Endothelial cell (in vitro differentiated cells): ENCODE data around the gene CHD5. TPM values are rescaled to one million over a fixed set of nuclear protein-coding genes. Genes with fewer than 3 reads are reported as not detected.

Experiments used
- DNase-seq: peaks from one replicate; pipeline ENCODE4 v3.0.0; 2021; ENCODE audit warnings: low spot score
- H3K27ac Mint-ChIP-seq: one replicate; pipeline ENCODE4 v1.8.0; 2021; ENCODE audit warnings: mixed read lengths, inconsistent platforms; ENCODE audit not compliant: unreplicated experiment
- H3K27me3 Mint-ChIP-seq: one replicate; pipeline ENCODE4 v1.8.0; 2021; ENCODE audit warnings: mild to moderate bottlenecking, moderate library complexity, mixed read lengths, inconsistent platforms; ENCODE audit not compliant: unreplicated experiment
- H3K36me3 Mint-ChIP-seq: one replicate; pipeline ENCODE4 v1.8.0; 2021; ENCODE audit warnings: mild to moderate bottlenecking, low read depth, mixed read lengths, inconsistent platforms; ENCODE audit not compliant: unreplicated experiment
- H3K4me1 Mint-ChIP-seq: one replicate; pipeline ENCODE4 v1.8.0; 2021; ENCODE audit warnings: mild to moderate bottlenecking, mixed read lengths, inconsistent platforms; ENCODE audit not compliant: unreplicated experiment
- H3K4me3 Mint-ChIP-seq: one replicate; pipeline ENCODE4 v1.8.0; 2021; ENCODE audit warnings: mild to moderate bottlenecking, mixed read lengths, inconsistent platforms; ENCODE audit not compliant: unreplicated experiment
- H3K9me3 Mint-ChIP-seq: one replicate; pipeline ENCODE4 v1.8.0; 2021; ENCODE audit warnings: mixed read lengths, inconsistent platforms; ENCODE audit not compliant: unreplicated experiment
- total RNA-seq: library from RNA; stranded (reverse); fragmentation: NEBNext Ultra II Directional; extraction: Animal tissue kit (Norgen Biotek cat#: 25700); gene quantifications from one replicate; pipeline ENCODE4 v1.2.1, GENCODE V29; 2021; ENCODE audit not compliant: unreplicated experiment
- TF ChIP-seq, protein P1 (sequence below): fragments of 200-600 bp; sonication (generic); IDR thresholded peaks from one replicate; pipeline ENCODE4 v1.5.0; 2021; ENCODE audit warnings: antibody characterized with exemption; ENCODE audit not compliant: unreplicated experiment

The CHD5 gene
- total RNA-seq, 1 donor from 2014 or later = 0.15 TPM

DNA sequence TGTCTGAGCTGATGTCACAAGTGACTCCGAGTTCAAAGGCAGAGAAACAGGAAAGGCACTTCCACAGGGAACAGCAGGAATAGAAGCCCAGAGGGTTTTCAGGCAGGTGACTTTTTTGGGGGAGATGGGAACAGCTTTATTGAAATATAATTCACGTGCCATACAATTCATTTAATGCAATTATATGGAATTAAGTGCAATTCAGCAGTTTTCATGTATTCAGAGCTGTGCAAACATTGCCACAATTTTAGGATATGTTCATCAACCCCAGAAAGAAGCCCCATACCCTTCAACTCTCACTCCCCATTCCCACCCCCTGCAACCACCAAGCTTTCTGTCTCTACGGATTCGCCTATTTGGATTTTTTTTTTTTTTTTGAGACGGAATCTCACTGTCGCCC is 117.5 kb downstream of the CHD5 start:
- Mint-ChIP-seq H3K4me3 (no peak overlapping the region), H3K9me3 (no peaks in the 10 kb centered on the region), H3K4me1 (no peaks in the 10 kb centered on the region), H3K36me3 (no peaks in the 10 kb centered on the region), H3K27me3 (peaks cover 2% of the 10 kb centered on the region), H3K27ac (no peak overlapping the region)
- TF ChIP-seq, protein P1, sequence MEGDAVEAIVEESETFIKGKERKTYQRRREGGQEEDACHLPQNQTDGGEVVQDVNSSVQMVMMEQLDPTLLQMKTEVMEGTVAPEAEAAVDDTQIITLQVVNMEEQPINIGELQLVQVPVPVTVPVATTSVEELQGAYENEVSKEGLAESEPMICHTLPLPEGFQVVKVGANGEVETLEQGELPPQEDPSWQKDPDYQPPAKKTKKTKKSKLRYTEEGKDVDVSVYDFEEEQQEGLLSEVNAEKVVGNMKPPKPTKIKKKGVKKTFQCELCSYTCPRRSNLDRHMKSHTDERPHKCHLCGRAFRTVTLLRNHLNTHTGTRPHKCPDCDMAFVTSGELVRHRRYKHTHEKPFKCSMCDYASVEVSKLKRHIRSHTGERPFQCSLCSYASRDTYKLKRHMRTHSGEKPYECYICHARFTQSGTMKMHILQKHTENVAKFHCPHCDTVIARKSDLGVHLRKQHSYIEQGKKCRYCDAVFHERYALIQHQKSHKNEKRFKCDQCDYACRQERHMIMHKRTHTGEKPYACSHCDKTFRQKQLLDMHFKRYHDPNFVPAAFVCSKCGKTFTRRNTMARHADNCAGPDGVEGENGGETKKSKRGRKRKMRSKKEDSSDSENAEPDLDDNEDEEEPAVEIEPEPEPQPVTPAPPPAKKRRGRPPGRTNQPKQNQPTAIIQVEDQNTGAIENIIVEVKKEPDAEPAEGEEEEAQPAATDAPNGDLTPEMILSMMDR = no peak
- no peak for DNase-seq

DNA sequence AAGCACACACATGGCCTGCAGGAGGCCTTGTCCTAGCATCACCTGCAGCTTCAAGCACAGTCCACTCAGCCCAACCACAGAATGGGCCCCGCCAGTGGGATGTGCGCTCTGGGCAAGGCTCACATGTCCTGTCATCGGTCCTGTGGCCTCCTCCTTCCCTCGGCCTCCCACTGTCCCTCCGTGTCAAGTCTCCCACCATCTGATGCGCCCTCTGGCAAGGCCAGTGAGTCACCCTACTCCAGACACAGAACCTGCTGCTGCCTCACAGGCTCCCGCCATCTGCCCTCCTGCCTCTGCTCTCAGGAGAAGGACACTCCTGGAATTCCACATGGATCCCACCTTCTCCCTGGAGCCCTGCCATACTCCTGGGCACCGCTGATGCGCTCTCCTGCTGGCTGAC is 120.3 kb downstream of the CHD5 start:
- Mint-ChIP-seq H3K27ac (no peak overlapping the region), H3K9me3 (no peaks in the 10 kb centered on the region), H3K4me3 (no peak overlapping the region), H3K36me3 (no peaks in the 10 kb centered on the region), H3K4me1 (no peaks in the 10 kb centered on the region), H3K27me3 (no peaks in the 10 kb centered on the region)
- no peak for DNase-seq
- TF ChIP-seq, protein P1 = no peak

DNA sequence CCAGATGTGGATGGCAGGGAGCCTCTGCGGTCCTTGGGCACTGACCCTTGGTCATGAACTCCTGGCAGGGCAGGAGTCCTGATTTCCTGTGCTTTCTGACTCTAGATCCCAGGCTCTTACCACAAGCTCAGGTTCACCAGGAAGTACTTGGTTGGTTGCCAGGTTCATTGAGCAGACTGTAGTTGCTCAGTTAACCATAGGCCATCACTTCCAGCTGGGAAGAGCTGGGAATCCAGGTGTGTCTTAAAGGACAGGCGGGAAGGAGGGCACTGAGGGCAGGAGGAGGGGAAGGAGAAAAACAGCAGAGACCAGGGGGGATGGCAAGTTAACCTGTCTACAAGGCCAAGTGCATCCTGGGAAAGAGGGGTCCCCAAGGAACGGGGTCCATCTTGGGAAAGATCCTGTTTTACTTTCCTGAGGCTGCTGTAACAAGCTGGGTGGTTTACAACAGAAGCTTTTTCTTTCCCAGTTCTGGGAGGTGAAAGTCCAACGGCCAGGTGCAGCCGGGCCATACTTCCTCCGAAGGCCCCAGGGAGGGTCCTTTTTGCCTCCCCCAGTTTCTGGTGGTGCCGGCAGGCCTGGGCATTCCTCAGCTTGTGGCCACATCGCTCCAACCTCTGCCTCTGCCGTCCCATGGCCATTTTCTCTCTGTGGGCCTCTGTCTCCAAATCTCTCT is 122.8 kb downstream of the CHD5 start:
- DNase-seq = no peak
- H3K4me1 Mint-ChIP-seq = peaks cover 2% of the 10 kb centered on the region
- no peak overlapping the region for H3K4me3 Mint-ChIP-seq
- TF ChIP-seq, protein P1 = no peak
- no peaks in the 10 kb centered on the region for H3K9me3 Mint-ChIP-seq
- H3K27ac Mint-ChIP-seq = no peak overlapping the region
- H3K27me3 Mint-ChIP-seq = no peaks in the 10 kb centered on the region
- no peaks in the 10 kb centered on the region for H3K36me3 Mint-ChIP-seq

DNA sequence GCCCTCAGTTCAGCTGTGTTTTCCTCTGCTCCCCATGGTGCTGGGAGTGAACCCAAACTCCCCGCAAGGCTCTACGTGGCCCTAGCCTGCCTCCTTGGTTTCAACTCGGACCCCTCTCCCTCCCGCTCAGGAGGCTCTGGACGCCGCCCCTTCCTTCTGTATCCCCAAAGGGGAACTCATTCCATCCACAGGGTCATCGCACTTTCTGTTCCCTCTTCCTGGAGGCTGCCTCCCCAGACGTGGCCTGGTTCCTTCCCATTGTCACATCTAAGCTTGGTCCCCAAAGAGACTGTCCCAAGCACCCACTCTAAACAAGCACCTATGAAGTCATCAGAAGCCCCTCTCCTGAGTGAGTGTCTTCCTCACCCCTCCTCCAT is 123.6 kb downstream of the CHD5 start:
- DNase-seq = no peak
- peaks cover 2% of the 10 kb centered on the region for H3K4me1 Mint-ChIP-seq
- H3K4me3 Mint-ChIP-seq = no peak overlapping the region
- TF ChIP-seq, protein P1 = no peak
- no peaks in the 10 kb centered on the region for H3K9me3 Mint-ChIP-seq
- no peak overlapping the region for H3K27ac Mint-ChIP-seq
- no peaks in the 10 kb centered on the region for H3K36me3 Mint-ChIP-seq
- H3K27me3 Mint-ChIP-seq = no peaks in the 10 kb centered on the region

DNA sequence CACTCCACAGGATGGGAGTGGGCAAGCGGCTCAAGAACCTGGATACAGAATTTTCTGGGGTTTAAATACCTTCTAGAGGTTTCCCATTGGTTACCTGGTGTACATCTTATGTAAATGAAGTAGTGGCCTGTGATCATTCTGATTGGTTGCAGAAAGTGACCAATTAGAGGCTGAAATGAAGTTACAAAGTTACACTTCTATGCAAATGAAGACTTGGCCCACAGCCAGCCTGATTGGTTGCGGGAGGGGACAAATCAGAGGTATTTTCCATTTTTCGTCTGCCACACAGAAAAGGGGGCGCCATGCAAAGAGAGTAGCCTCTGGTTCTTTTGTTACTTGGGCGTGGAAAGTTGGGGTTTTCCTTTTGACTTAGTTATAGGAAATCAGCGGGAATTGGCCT is 125.5 kb downstream of the CHD5 start:
- Mint-ChIP-seq H3K4me3 (no peak overlapping the region), H3K4me1 (peaks cover 2% of the 10 kb centered on the region), H3K36me3 (no peaks in the 10 kb centered on the region), H3K27me3 (no peaks in the 10 kb centered on the region), H3K9me3 (no peaks in the 10 kb centered on the region), H3K27ac (no peak overlapping the region)
- DNase-seq = no peak
- TF ChIP-seq, protein P1 = no peak
